SHP77 (cell line): ENCODE data around the gene RFTN1.
"Not testable (repeated sequence)": the region's sequence is repeated elsewhere in the genome, so short reads cannot be mapped to it uniquely, and the experiment has no call there.

Experiments
- DNase-seq, 2 experiments: peaks; one replicate each; lab custom pipeline; 2025; lab: John Stamatoyannopoulos, UW

Gene RFTN1

GRCh38 chr3:16507578-16508242, 5.8 kb downstream of the RFTN1 start:
- no peak for DNase-seq

GRCh38 chr3:16506884-16507577, 6.5 kb downstream of the RFTN1 start:
- no peak for DNase-seq

GRCh38 chr3:16506451-16506850, 7.0 kb downstream of the RFTN1 start:
- DNase-seq: no peak

GRCh38 chr3:16504692-16505091, 8.8 kb downstream of the RFTN1 start:
- DNase-seq: no peak

GRCh38 chr3:16504242-16504641, 9.3 kb downstream of the RFTN1 start:
- no peak for DNase-seq

GRCh38 chr3:16503191-16503776, 10.2 kb downstream of the RFTN1 start:
- no peak for DNase-seq

- no peak for DNase-seq
Observed at GRCh38 chr3:16502347-16502908, 11.1 kb downstream of the RFTN1 start.

GRCh38 chr3:16501376-16501775, 12.1 kb downstream of the RFTN1 start:
- no peak for DNase-seq

- no peak for DNase-seq
Observed at GRCh38 chr3:16500911-16501310, 12.6 kb downstream of the RFTN1 start.

- DNase-seq: no peak
Observed at GRCh38 chr3:16500093-16500492, 13.4 kb downstream of the RFTN1 start.

GRCh38 chr3:16499351-16499750, 14.1 kb downstream of the RFTN1 start:
- no peak for DNase-seq

GRCh38 chr3:16498130-16498890, 15.2 kb downstream of the RFTN1 start:
- DNase-seq: no peak

GRCh38 chr3:16496408-16497222, 16.9 kb downstream of the RFTN1 start:
- no peak for DNase-seq

- DNase-seq: no peak
Observed at GRCh38 chr3:16496008-16496407, 17.5 kb downstream of the RFTN1 start.

GRCh38 chr3:16494814-16495431, 18.6 kb downstream of the RFTN1 start:
- no peak for DNase-seq

GRCh38 chr3:16494094-16494493, 19.4 kb downstream of the RFTN1 start:
- no peak for DNase-seq

GRCh38 chr3:16490062-16490619, 23.4 kb downstream of the RFTN1 start:
- DNase-seq: no peak

GRCh38 chr3:16489326-16490061, 24.0 kb downstream of the RFTN1 start:
- not testable (repeated sequence) for DNase-seq

GRCh38 chr3:16488637-16489036, 24.9 kb downstream of the RFTN1 start:
- no peak for DNase-seq
